ENCODE data around the gene RBM15B.

The RBM15B gene

DNA sequence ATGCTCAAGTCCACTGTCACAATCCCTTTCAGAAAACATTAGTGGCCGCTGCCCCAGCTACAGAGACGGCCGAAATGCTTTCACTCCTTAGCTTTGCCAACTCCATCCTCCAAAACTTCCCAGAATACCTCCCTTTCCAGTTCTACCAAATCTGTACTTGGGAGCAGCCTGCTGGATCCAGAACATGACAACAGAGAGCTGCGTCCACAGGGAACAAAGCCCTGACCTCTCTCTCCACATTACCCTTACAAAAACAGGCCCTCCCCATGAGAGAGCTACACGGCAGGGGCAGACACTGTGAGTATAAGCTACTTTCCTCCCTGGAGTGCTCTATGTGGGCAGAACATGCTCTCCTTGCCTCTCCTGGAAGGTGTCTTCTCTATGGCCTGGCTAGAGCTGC, 6.3 kb downstream of the RBM15B start:
- H3K4me3 ChIP-seq (ENCODE audit: low read depth, low read length): no peak overlapping the region
- DNase-seq (ENCODE audit: low read depth): no peak
- TF ChIP-seq, protein P1, sequence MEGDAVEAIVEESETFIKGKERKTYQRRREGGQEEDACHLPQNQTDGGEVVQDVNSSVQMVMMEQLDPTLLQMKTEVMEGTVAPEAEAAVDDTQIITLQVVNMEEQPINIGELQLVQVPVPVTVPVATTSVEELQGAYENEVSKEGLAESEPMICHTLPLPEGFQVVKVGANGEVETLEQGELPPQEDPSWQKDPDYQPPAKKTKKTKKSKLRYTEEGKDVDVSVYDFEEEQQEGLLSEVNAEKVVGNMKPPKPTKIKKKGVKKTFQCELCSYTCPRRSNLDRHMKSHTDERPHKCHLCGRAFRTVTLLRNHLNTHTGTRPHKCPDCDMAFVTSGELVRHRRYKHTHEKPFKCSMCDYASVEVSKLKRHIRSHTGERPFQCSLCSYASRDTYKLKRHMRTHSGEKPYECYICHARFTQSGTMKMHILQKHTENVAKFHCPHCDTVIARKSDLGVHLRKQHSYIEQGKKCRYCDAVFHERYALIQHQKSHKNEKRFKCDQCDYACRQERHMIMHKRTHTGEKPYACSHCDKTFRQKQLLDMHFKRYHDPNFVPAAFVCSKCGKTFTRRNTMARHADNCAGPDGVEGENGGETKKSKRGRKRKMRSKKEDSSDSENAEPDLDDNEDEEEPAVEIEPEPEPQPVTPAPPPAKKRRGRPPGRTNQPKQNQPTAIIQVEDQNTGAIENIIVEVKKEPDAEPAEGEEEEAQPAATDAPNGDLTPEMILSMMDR (IDR thresholded peaks at IDR 0.05; ENCODE audit: control insufficient read depth, extremely low read depth, insufficient read depth): no peak

DNA sequence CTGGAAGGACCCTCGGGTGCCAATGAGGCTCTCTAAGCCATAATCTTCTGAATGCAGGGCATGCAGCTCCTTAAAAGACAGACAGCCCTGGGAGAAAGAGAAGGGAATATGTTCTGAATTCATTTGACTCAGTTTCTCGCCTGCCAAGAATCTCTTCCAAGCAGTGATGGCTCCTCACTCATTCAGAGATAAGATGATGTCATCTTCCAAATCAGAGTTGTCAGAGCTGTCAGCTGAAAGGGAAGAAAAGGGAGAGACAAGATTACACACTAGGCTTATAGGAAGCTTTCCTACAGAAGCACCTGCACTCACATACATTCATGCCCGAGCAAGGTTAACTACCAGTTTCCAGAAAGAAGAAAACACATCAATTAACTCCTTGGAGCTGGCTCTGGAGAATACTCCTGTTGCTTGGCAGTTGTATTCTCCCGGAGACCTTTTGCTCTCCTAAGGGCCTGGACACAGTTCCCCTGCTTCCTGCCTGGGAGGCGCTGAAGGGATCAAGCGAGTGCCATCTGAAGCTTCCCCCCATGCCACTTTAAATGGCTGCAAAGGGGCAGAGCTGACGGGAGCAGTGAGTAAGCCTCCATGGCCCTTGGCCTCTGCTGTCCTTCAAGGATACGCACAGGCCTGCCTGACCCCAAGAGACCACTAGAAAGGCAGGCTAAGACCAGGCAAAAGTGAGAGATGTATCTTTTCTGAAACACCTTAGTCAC, 7.7 kb downstream of the RBM15B start:
- DNase-seq (ENCODE audit: low read depth): no peak
- no peak overlapping the region for H3K4me3 ChIP-seq (ENCODE audit: low read depth, low read length)
- TF ChIP-seq, protein P1 (IDR thresholded peaks at IDR 0.05; ENCODE audit: control insufficient read depth, extremely low read depth, insufficient read depth): no peak

DNA sequence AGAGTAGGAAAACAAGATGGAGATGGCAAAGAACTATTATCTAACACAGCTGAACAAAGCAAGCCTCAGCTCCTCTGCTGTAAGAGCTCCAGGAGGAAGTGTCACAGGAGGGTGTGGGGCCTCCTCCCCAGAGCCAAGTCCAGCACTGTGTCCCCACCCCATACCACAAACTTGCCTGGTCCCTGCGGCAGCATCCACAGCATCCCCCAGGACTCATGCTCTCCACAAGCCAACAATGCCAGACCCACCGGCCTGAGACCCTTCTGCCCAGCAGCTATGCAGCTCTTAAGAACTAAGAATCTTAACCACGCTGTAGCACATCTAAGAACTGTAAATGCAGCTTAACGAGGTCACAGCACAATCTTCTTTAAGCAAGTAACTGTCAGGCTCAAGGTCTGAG, 9.1 kb downstream of the RBM15B start:
- no peak for DNase-seq (ENCODE audit: low read depth)
- H3K4me3 ChIP-seq (ENCODE audit: low read depth, low read length): no peak overlapping the region
- TF ChIP-seq, protein P1 (IDR thresholded peaks at IDR 0.05; ENCODE audit: control insufficient read depth, extremely low read depth, insufficient read depth): no peak

DNA sequence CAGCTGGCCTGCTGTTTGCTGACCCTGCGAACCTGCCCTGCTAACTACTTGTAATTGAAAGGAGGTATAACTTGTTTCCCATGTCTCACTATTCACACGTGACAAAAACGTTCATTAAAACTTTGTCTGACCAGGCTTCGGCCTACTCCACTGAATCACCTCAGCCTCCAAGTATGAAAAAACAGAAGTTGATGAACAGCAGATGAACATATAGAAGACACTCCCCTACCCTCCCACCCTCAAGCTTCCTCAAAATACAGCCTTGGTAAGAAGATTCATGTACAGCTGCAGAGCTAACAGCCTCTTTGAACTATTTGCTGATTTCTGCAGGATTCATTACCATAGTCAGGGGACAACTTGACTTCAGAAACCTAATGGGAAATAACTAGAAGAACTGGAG, 10.7 kb downstream of the RBM15B start:
- no peak for DNase-seq (ENCODE audit: low read depth)
- TF ChIP-seq, protein P1 (IDR thresholded peaks at IDR 0.05; ENCODE audit: control insufficient read depth, extremely low read depth, insufficient read depth): no peak
- no peak overlapping the region for H3K4me3 ChIP-seq (ENCODE audit: low read depth, low read length)

DNA sequence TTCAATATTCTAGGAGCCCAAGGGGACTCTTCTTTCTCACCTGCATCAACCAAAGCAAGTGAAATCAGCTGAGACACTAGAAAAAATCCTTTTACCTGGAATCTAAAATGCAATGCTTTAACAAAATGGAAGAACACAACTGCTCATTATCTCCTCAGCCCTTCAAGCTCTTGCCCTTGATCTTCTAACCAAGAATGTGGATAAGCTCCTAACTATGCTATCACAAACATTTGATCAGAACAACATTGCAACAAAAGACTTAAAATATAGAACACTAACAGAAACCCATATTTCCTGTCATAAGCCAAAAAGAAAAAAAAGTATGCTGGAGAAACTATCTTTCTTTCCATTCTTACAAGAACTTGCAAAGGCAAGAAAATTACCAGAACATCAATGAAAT, 12.6 kb downstream of the RBM15B start:
- no peak overlapping the region for H3K4me3 ChIP-seq (ENCODE audit: low read depth, low read length)
- no peak for DNase-seq (ENCODE audit: low read depth)
- TF ChIP-seq, protein P1 (IDR thresholded peaks at IDR 0.05; ENCODE audit: control insufficient read depth, extremely low read depth, insufficient read depth): no peak

DNA sequence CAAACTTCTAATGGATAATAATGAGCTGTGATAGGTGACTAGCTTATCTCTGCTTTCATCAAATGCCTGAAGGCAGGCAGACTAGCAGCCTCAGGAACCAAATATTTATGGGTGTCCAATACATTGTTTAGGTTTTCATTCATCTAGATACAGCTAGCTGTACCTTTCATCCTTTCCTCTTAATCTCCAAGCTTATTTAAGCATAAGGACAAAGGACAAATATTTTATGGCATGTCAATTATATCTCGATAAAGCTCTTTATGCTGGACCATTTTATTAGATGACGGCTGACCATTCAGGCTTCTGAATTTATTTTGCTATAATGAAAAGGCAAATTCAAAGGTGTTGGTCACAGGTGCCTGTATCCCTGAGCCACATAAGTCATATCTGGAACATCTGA, 16.9 kb downstream of the RBM15B start:
- TF ChIP-seq, protein P1 (IDR thresholded peaks at IDR 0.05; ENCODE audit: control insufficient read depth, extremely low read depth, insufficient read depth): no peak
- H3K4me3 ChIP-seq (ENCODE audit: low read depth, low read length): no peak overlapping the region
- DNase-seq (ENCODE audit: low read depth): no peak

DNA sequence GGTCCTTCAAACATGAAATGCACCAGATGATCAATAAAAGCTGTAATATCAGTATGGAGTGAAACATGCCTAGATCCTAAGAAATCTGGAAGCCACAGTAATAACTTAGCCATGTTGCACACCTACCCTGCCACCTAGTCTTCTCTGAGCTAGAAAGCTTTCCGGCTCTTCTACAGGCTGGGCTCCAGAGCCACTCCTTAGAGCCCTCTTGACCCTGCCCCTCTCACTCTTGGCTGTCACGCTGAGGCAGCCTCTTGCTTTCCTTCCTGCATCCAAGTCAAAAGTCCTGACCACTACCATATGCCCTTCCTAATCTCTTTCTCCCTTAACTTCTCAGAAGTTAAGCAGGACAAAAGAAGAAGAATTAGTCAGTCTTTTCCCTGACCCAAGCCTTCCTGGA, 17.7 kb downstream of the RBM15B start:
- TF ChIP-seq, protein P1 (IDR thresholded peaks at IDR 0.05; ENCODE audit: control insufficient read depth, extremely low read depth, insufficient read depth): no peak
- no peak for DNase-seq (ENCODE audit: low read depth)
- no peak overlapping the region for H3K4me3 ChIP-seq (ENCODE audit: low read depth, low read length)
